Vagina (tissue), 2 donors: ENCODE data around the gene ZNF548. TPM values are rescaled to one million over a fixed set of nuclear protein-coding genes. Genes with fewer than 3 reads are reported as not detected.
"Not testable (repeated sequence)": the region's sequence is repeated elsewhere in the genome, so short reads cannot be mapped to it uniquely, and the experiment has no call there.

Source experiments
- DNase-seq, 2 donors: peaks; one replicate each; pipeline ENCODE4 v3.0.0-alpha.2; 2017; ENCODE audit errors: extremely low spot score in 2 of 2
- H3K27ac ChIP-seq: fragments of 200-600 bp; sonication (generic); one replicate; pipeline ENCODE4 v1.5.1; 2019
- H3K27me3 ChIP-seq: fragments of 200-600 bp; sonication (generic); one replicate; pipeline ENCODE4 v1.5.1; 2019
- H3K36me3 ChIP-seq, 2 donors: fragments of 200-600 bp; sonication (generic); one replicate each; pipeline ENCODE4 v1.5.1; 2017 to 2019
- H3K4me1 ChIP-seq: fragments of 200-600 bp; sonication (generic); one replicate; pipeline ENCODE4 v1.5.1; 2019
- H3K4me3 ChIP-seq, 2 donors: fragments of 200-600 bp; sonication (generic); 1 replicate in 1 of 2; 2 replicates in 1 of 2; pipeline ENCODE4 v1.5.1; 2016 to 2019
- H3K9me3 ChIP-seq: fragments of 200-600 bp; sonication (generic); one replicate; pipeline ENCODE4 v1.5.1; 2019
- CTCF ChIP-seq, 3 experiments: fragments of 450-650 bp in 2 of 3; fragments of 200-600 bp in 1 of 3; sonication (generic) in 1 of 3; IDR thresholded peaks; one replicate each; pipeline ENCODE4 v1.5.1; 2017 to 2019; ENCODE audit warnings: antibody characterized with exemption in 3 of 3, mild to moderate bottlenecking in 2 of 3, moderate library complexity in 2 of 3
- POLR2A ChIP-seq, 2 donors: fragments of 450-650 bp; IDR thresholded peaks; one replicate each; pipeline ENCODE4 v1.6.1; 2017; ENCODE audit warnings: antibody characterized with exemption in 2 of 2, mild to moderate bottlenecking in 2 of 2, moderate library complexity in 2 of 2
- POLR2AphosphoS5 ChIP-seq, 2 donors: sonication (generic); formaldehyde crosslinking; IDR thresholded peaks; one replicate each; pipeline ENCODE4 v1.9.0; 2017; ENCODE audit warnings: antibody characterized with exemption in 2 of 2, mild to moderate bottlenecking in 2 of 2, low read depth in 1 of 2; ENCODE audit not compliant: insufficient read depth in 1 of 2
- intact Hi-C: fragments of 100-400 bp; cut with DNase I; formaldehyde crosslinking; loops from one replicate; pipeline ENCODE4 v1.15.1; 2023
- total RNA-seq: library from RNA; depleted of rRNA; stranded (reverse); fragments of >200 nt; gene quantifications from one replicate; pipeline ENCODE4 v1.2.3, GENCODE V29; 2016

The ZNF548 gene
- total RNA-seq, 1 donor from 2014 or later = 17.2 TPM

GRCh38 chr19:57362997-57363687 lies 26.5 kb upstream of the ZNF548 start, which contains the start of the genes TRAPPC2B and ZNF547:
TSS of gene TRAPPC2B (plus strand) at chr19:57363551. CDS start at chr19:57364834, 1,283 bp downstream.
TSS of gene ZNF547 (plus strand) at chr19:57363551. CDS start at chr19:57368556, 5,005 bp downstream.
- Histone ChIP-seq H3K27me3 (no peaks in the 10 kb centered on the region), H3K9me3 (peaks cover 16% of the 10 kb centered on the region), H3K36me3 (peaks cover 0 to 16% of the 10 kb centered on the region in 2 donors), H3K27ac (peak within 1 kb of the TSS; percentile 94), H3K4me3 (peak within 1 kb of the TSS; percentile 70 to 82), H3K4me1 (peaks cover 18% of the 10 kb centered on the region)
- intact Hi-C loops = no loop called here
- TF ChIP-seq POLR2A (IDR thresholded peaks at IDR 0.05) = peak in 1 of 2 donors; percentile 31
- peak; percentile 88 to 98 for TF ChIP-seq POLR2AphosphoS5 (IDR thresholded peaks at IDR 0.05; ENCODE audit: insufficient read depth in 1 of 2, low read depth in 1 of 2)
- no peak for TF ChIP-seq CTCF (IDR thresholded peaks at IDR 0.05)
- DNase-seq = peak; percentile 99

GRCh38 chr19:57363688-57364181 lies 25.9 kb upstream of the ZNF548 start:
- intact Hi-C loops = no loop called here
- no peaks in the 10 kb centered on the region for H3K27me3 ChIP-seq
- H3K36me3 ChIP-seq = peaks cover 0 to 13% of the 10 kb centered on the region in 2 donors
- H3K27ac ChIP-seq = peak overlapping the region; percentile 94
- peaks cover 18% of the 10 kb centered on the region for H3K4me1 ChIP-seq
- TF ChIP-seq POLR2A (IDR thresholded peaks at IDR 0.05) (no peak), POLR2AphosphoS5 (IDR thresholded peaks at IDR 0.05; ENCODE audit: insufficient read depth in 1 of 2, low read depth in 1 of 2) (no peak), CTCF (IDR thresholded peaks at IDR 0.05) (no peak)
- H3K9me3 ChIP-seq = peaks cover 10% of the 10 kb centered on the region
- no peak for DNase-seq
- H3K4me3 ChIP-seq = peak overlapping the region; percentile 70 to 82

- intact Hi-C loops = no loop called here
- no peaks in the 10 kb centered on the region for H3K27me3 ChIP-seq
- H3K9me3 ChIP-seq = no peaks in the 10 kb centered on the region
Measured at GRCh38 chr19:57366776-57367175, 22.9 kb upstream of the ZNF548 start.

GRCh38 chr19:57374179-57374578 lies 15.5 kb upstream of the ZNF548 start:
- no peak overlapping the region for H3K4me3 ChIP-seq
- no peak for TF ChIP-seq POLR2AphosphoS5 (IDR thresholded peaks at IDR 0.05; ENCODE audit: insufficient read depth in 1 of 2, low read depth in 1 of 2)
- no peak for TF ChIP-seq POLR2A (IDR thresholded peaks at IDR 0.05)
- no peak for TF ChIP-seq CTCF (IDR thresholded peaks at IDR 0.05)
- H3K27ac ChIP-seq = no peak overlapping the region
- H3K9me3 ChIP-seq = peaks cover 17% of the 10 kb centered on the region
- intact Hi-C loops = no loop called here
- H3K4me1 ChIP-seq = no peaks in the 10 kb centered on the region
- no peaks in the 10 kb centered on the region for H3K27me3 ChIP-seq
- no peak for DNase-seq
- peaks cover 0 to 55% of the 10 kb centered on the region in 2 donors for H3K36me3 ChIP-seq

More at GRCh38 chr19:57366776-57367175, 22.9 kb upstream of the ZNF548 start:
- TF ChIP-seq POLR2AphosphoS5 (IDR thresholded peaks at IDR 0.05; ENCODE audit: insufficient read depth in 1 of 2, low read depth in 1 of 2) (no peak), CTCF (IDR thresholded peaks at IDR 0.05) (no peak), POLR2A (IDR thresholded peaks at IDR 0.05) (no peak)
- Histone ChIP-seq H3K36me3 (peaks cover 0 to 8% of the 10 kb centered on the region in 2 donors), H3K4me3 (no peak overlapping the region), H3K4me1 (peaks cover 18% of the 10 kb centered on the region), H3K27ac (no peak overlapping the region)
- DNase-seq = no peak

GRCh38 chr19:57374647-57375046 lies 15.0 kb upstream of the ZNF548 start:
- H3K27me3 ChIP-seq, H3K4me3 ChIP-seq, H3K4me1 ChIP-seq, H3K27ac ChIP-seq, intact Hi-C loops, DNase-seq: not testable (repeated sequence)
- peaks cover 17% of the 10 kb centered on the region for H3K9me3 ChIP-seq
- peaks cover 0 to 55% of the 10 kb centered on the region in 2 donors for H3K36me3 ChIP-seq
